GM18498 (cell line): Measurements from ENCODE around the gene DDX39B.
A peak's percentile ranks its signal among the peaks of the same experiment; 100 is the strongest.
"Not testable (repeated sequence)": the region's sequence is repeated elsewhere in the genome, so short reads cannot be mapped to it uniquely, and the experiment has no call there.

Experiments used
- ATAC-seq: cut with Tn5 transposase; IDR thresholded peaks from one replicate; pipeline ENCODE4 v1.9.1; 2021; ENCODE audit warnings: mild to moderate bottlenecking, moderate library complexity; ENCODE audit not compliant: unreplicated experiment

DDX39B gene

GRCh38 chr6:31541658-31542521 lies at the start of gene DDX39B:
TSS of gene DDX39B (minus strand) at chr6:31542003. CDS start at chr6:31540532, 1,471 bp downstream.
- peak; percentile 76 for ATAC-seq

- not testable (repeated sequence) for ATAC-seq
These were observed 48.9 kb upstream of the DDX39B start for GRCh38 chr6:31590691-31591090.

GRCh38 chr6:31588871-31589650 lies 47.3 kb upstream of the DDX39B start:
- no peak for ATAC-seq

GRCh38 chr6:31587791-31588777 lies 46.3 kb upstream of the DDX39B start:
- ATAC-seq: no peak

DNA sequence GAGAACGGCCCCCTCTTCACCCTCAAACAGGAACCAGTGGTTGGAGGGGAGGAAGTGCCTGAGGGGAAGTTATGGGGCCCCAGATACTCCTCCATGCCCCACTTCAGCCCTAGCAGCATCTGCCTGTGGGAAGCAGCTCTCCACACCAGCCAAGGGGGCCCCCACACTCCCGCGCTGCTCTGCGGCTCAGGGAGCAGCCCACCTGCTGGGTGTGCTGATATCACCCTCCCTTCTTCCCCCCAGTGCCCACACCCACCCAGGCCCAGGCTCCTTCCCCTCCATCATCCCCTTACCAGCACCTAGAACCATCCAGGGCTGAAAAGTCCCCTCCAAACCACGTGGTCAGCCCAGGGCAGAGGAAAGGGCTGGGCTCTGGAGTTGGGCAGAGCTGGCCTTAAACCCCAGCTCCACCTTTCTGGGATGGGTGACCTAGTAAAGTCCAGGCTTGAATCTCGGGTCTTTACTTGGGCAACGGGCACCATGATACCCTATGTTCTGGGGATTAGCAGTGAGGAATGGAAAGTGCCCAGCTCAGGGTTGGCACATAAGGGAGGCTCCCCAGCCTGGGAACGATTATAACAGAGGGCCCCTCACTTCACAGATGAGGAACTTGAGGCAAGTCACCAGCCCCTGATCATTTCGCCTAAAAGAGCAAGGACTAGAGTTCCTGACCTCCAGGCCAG lies 44.9 kb upstream of the DDX39B start:
- no peak for ATAC-seq

GRCh38 chr6:31586008-31586407 lies 44.2 kb upstream of the DDX39B start, which contains the start of gene LST1:
TSS of gene LST1 (plus strand) at chr6:31586277. CDS start at chr6:31587300, 1,023 bp downstream.
- no peak for ATAC-seq

GRCh38 chr6:31585491-31585890 lies 43.7 kb upstream of the DDX39B start:
- ATAC-seq: no peak

DNA sequence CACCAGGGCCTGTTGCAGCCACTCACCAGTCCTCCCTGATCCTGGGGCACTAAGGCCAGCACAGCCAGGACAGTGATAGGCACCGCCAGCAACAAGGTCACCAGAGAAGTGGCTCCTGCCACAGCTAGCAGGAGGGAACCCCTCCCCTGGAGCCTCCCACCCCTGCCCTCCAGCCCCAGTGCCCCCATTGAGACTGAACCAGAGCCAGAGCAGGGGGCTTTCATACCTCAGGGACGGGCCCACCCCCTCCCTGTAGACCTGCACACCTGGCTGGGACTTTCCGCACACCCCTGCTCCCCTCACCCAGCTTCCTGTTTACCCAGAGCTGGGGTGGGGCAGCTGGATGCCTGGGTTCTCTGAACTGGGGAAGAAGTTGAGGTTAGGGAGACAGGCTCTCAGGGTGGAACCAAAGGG lies 40.4 kb upstream of the DDX39B start, which contains the start of gene LTB:
Gene LTB, minus strand, starts transcription at position 195 of the 414 bp plus-strand sequence. Its CDS starts 7 bp downstream, at position 188.
- ATAC-seq: no peak

DNA sequence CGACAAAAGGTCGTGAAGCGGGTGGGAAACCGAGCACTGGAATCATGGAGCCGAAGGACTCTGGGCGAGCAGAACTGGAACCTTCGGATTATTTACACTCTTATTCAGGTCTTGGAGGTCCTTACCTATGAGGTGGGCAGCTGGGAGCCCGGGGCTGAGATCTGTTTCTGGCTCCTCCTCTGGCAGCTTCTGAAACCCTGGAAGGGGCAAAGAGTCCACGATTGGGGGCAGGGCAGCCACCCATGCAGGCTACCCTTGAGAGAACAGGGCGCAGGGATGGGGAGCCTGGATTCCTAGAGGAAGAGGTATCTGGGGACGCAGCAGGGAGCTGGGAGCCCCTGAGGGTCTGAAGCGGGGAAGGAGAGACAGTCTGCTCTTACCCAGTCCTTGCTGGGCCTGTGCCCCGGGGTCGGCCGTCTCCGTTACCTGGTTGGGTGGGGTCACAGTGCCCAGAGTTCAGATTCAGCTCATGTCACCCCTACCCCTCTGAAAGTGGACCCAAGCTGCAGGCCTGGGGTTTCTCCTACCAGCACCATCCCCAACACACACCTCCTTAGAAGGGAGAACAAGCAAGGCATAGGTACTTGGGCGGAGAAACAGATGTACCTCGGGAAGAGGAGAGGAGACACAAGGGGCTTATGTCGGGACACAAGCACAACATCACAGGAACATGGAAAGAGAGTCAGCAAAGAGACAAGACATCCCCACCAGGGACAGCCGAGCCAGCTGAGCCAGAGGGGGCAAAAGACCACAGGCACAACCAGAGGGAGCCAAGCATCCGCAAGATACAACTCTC lies 39.8 kb upstream of the DDX39B start:
- no peak for ATAC-seq

DNA sequence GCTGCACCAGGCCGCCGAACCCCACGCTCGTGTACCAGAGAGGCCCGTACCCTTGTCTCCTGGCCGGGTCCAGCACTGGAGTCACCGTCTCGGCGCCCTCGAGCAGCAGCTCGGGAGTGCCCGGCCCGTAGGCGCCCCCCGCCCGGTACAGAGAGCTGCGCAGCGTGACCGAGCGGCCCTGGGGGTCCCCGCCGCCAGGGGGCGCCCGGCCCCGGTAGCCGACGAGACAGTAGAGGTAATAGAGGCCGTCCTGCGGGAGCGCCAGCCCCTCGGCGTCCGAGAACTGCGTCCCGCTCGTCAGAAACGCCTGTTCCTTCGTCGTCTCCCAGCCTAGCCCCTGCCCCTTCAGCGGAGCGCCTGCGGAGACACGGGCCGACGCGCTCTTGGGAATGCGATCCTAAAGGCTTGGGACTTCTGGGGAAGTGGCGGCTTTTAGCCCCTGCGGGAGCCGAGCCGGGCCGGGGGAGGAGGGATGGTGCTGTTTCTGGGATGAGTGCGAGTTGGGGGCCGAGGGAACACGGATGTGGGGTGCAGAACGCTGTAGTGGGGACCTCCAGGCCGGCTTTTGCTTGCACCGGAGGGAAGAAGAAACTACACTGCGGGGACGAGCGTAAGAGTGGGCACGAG lies 39.1 kb upstream of the DDX39B start:
- no peak for ATAC-seq

DNA sequence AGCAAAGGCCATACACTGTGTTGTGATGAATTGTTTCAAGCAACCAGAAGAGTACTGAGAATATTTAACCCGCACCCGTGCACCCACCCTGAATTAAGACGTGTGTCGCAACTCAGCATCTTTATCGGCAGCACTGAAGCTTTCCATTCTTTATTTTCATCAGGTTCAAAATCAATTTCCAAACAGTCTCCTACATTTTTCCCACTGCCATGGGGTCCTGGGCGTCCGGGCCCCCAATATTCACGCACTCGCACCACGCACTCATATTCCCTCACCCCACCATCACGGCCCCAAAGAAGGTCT lies 38.6 kb upstream of the DDX39B start:
- no peak for ATAC-seq

GRCh38 chr6:31579546-31580437 lies 38.0 kb upstream of the DDX39B start:
- ATAC-seq: no peak

- ATAC-seq: no peak
These were observed 37.3 kb upstream of the DDX39B start for GRCh38 chr6:31579119-31579505.

GRCh38 chr6:31578184-31579118 lies 36.6 kb upstream of the DDX39B start:
- ATAC-seq: no peak

- ATAC-seq: no peak
These were observed 35.8 kb upstream of the DDX39B start for GRCh38 chr6:31577579-31577966.

DNA sequence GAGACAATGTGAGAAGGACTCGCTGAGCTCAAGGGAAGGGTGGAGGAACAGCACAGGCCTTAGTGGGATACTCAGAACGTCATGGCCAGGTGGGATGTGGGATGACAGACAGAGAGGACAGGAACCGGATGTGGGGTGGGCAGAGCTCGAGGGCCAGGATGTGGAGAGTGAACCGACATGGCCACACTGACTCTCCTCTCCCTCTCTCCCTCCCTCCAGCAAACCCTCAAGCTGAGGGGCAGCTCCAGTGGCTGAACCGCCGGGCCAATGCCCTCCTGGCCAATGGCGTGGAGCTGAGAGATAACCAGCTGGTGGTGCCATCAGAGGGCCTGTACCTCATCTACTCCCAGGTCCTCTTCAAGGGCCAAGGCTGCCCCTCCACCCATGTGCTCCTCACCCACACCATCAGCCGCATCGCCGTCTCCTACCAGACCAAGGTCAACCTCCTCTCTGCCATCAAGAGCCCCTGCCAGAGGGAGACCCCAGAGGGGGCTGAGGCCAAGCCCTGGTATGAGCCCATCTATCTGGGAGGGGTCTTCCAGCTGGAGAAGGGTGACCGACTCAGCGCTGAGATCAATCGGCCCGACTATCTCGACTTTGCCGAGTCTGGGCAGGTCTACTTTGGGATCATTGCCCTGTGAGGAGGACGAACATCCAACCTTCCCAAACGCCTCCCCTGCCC lies 35.2 kb upstream of the DDX39B start:
- ATAC-seq: no peak
